H9 (cell line): ENCODE measurements around the gene KIAA2012. TPM values are rescaled to one million over a fixed set of nuclear protein-coding genes. Genes with fewer than 3 reads are reported as not detected.

Experiments used
- DNase-seq: peaks from one replicate; pipeline ENCODE4 v3.0.0-alpha.2; 2017
- H2AFZ ChIP-seq: one replicate; pipeline ENCODE4 v1.6.1; 2013; ENCODE audit warnings: mild to moderate bottlenecking, low read length, control low read depth, moderate library complexity
- H2AK5ac ChIP-seq: 2 replicates; pipeline ENCODE4 v1.6.1; 2013; ENCODE audit warnings: low read length, control low read depth, mixed read lengths; ENCODE audit not compliant: insufficient read length
- H2BK120ac ChIP-seq: one replicate; pipeline ENCODE4 v1.6.1; 2013; ENCODE audit warnings: low read depth, mild to moderate bottlenecking, low read length, control low read depth, inconsistent platforms; ENCODE audit not compliant: poor library complexity, severe bottlenecking
- H2BK12ac ChIP-seq: 2 replicates; pipeline ENCODE4 v1.6.1; 2013; ENCODE audit warnings: low read length, control low read depth, mixed read lengths, low read depth; ENCODE audit not compliant: insufficient read length
- H2BK15ac ChIP-seq: 2 replicates; pipeline ENCODE4 v1.6.1; 2013; ENCODE audit warnings: low read depth, low read length, control low read depth
- H2BK20ac ChIP-seq: one replicate; pipeline ENCODE4 v1.6.1; 2013; ENCODE audit warnings: low read depth, mild to moderate bottlenecking, low read length, control low read depth, inconsistent platforms; ENCODE audit not compliant: poor library complexity, severe bottlenecking
- H2BK5ac ChIP-seq: 2 replicates; pipeline ENCODE4 v1.6.1; 2013; ENCODE audit warnings: low read length, control low read depth, mixed read lengths; ENCODE audit not compliant: insufficient read length
- H3K14ac ChIP-seq: 2 replicates; pipeline ENCODE4 v1.6.1; 2013; ENCODE audit warnings: low read length, control low read depth; ENCODE audit not compliant: insufficient read depth
- H3K18ac ChIP-seq: 2 replicates; pipeline ENCODE4 v1.6.1; 2013; ENCODE audit warnings: low read depth, mild to moderate bottlenecking, mixed read lengths, low read length, control low read depth; ENCODE audit not compliant: insufficient read length
- H3K23ac ChIP-seq: 2 replicates; pipeline ENCODE4 v1.6.1; 2013; ENCODE audit warnings: low read length, control low read depth, mixed read lengths, low read depth; ENCODE audit not compliant: insufficient read length
- H3K23me2 ChIP-seq: 2 replicates; pipeline ENCODE4 v1.6.1; 2013; ENCODE audit warnings: low read depth, mild to moderate bottlenecking, mixed read lengths, low read length, control low read depth; ENCODE audit not compliant: insufficient read length, poor library complexity, severe bottlenecking
- H3K27ac ChIP-seq: 2 replicates; pipeline ENCODE4 v1.5.1; 2013; ENCODE audit warnings: low read length, control low read depth, mixed read lengths, low read depth; ENCODE audit not compliant: insufficient read length
- H3K27me3 ChIP-seq: 2 replicates; pipeline ENCODE4 v1.6.1; 2013; ENCODE audit warnings: low read length, control low read depth, inconsistent platforms; ENCODE audit not compliant: insufficient read depth
- H3K4ac ChIP-seq: 2 replicates; pipeline ENCODE4 v1.6.1; 2013; ENCODE audit warnings: low read depth, mild to moderate bottlenecking, control low read depth, inconsistent platforms, low read length, moderate library complexity
- H3K4me1 ChIP-seq: 2 replicates; pipeline ENCODE4 v1.6.1; 2013; ENCODE audit warnings: low read length, control low read depth, inconsistent platforms; ENCODE audit not compliant: insufficient read depth
- H3K4me2 ChIP-seq: 2 replicates; pipeline ENCODE4 v1.6.1; 2013; ENCODE audit warnings: low read length, control low read depth, mixed read lengths; ENCODE audit not compliant: insufficient read length, insufficient read depth
- H3K56ac ChIP-seq: 2 replicates; pipeline ENCODE4 v1.6.1; 2013; ENCODE audit warnings: low read depth, mild to moderate bottlenecking, mixed read lengths, low read length, control low read depth; ENCODE audit not compliant: insufficient read length
- H3K79me1 ChIP-seq: 2 replicates; pipeline ENCODE4 v1.6.1; 2013; ENCODE audit warnings: low read depth, mild to moderate bottlenecking, moderate library complexity, low read length, control low read depth, inconsistent platforms; ENCODE audit not compliant: insufficient read depth, poor library complexity, severe bottlenecking
- H3K79me2 ChIP-seq: 2 replicates; pipeline ENCODE4 v1.6.1; 2013; ENCODE audit warnings: low read length, control low read depth, inconsistent platforms; ENCODE audit not compliant: insufficient read depth
- H3K9ac ChIP-seq: 2 replicates; pipeline ENCODE4 v1.6.1; 2013; ENCODE audit warnings: low read length, control low read depth, mixed read lengths; ENCODE audit not compliant: insufficient read length; ENCODE audit errors: extremely low read depth
- H3K9me3 ChIP-seq: one replicate; pipeline ENCODE4 v1.6.1; 2013; ENCODE audit warnings: low read depth, low read length, inconsistent platforms; ENCODE audit not compliant: control insufficient read depth
- H3T11ph ChIP-seq: one replicate; pipeline ENCODE4 v1.6.1; 2013; ENCODE audit warnings: mild to moderate bottlenecking, low read length, control low read depth, inconsistent platforms
- H4K20me1 ChIP-seq: one replicate; pipeline ENCODE4 v1.6.1; 2013; ENCODE audit not compliant: control insufficient read depth, insufficient read length, insufficient read depth
- H4K5ac ChIP-seq: 2 replicates; pipeline ENCODE4 v1.6.1; 2013; ENCODE audit warnings: low read depth, mild to moderate bottlenecking, mixed read lengths, low read length, control low read depth; ENCODE audit not compliant: insufficient read length
- H4K8ac ChIP-seq: replicated peaks from 2 replicates; pipeline ENCODE4 v1.6.1; 2013; ENCODE audit warnings: low read length, control low read depth, mixed read lengths, low read depth; ENCODE audit not compliant: insufficient read length
- H4K91ac ChIP-seq: 2 replicates; pipeline ENCODE4 v1.6.1; 2013; ENCODE audit warnings: low read depth, mild to moderate bottlenecking, moderate library complexity, mixed read lengths, low read length, control low read depth; ENCODE audit not compliant: insufficient read length
- H3K27ac Mint-ChIP-seq, 3 experiments: 2 replicates in 2 of 3; 3 replicates in 1 of 3; pipeline ENCODE4 v1.8.0; 2020 to 2021; ENCODE audit warnings: mixed read lengths in 3 of 3, mild to moderate bottlenecking in 1 of 3, moderate library complexity in 1 of 3
- H3K27me3 Mint-ChIP-seq: 2 replicates; pipeline ENCODE4 v1.8.0; 2021; ENCODE audit warnings: low read depth, mild to moderate bottlenecking, moderate library complexity, mixed read lengths
- H3K36me3 Mint-ChIP-seq, 3 experiments: 2 replicates in 2 of 3; 3 replicates in 1 of 3; pipeline ENCODE4 v1.8.0; 2020 to 2021; ENCODE audit warnings: low read depth in 3 of 3, mixed read lengths in 3 of 3; ENCODE audit not compliant: insufficient read depth in 1 of 3
- H3K4me1 Mint-ChIP-seq, 2 experiments: 2 replicates each; pipeline ENCODE4 v1.8.0; 2020; ENCODE audit warnings: mixed read lengths in 2 of 2
- H3K4me3 Mint-ChIP-seq, 2 experiments: 2 replicates in 1 of 2; 3 replicates in 1 of 2; pipeline ENCODE4 v1.8.0; 2020 to 2021; ENCODE audit warnings: mild to moderate bottlenecking in 2 of 2, mixed read lengths in 2 of 2, moderate library complexity in 1 of 2
- H3K9me3 Mint-ChIP-seq, 2 experiments: 2 replicates in 1 of 2; 3 replicates in 1 of 2; pipeline ENCODE4 v1.8.0; 2020; ENCODE audit warnings: mild to moderate bottlenecking in 2 of 2, mixed read lengths in 2 of 2, moderate library complexity in 1 of 2
- WGBS: extraction: QIAGEN DNeasy Blood & Tissue Kit; methylation state at CpG from one replicate; pipeline ENCODE4 v1.1.7; 2013; ENCODE audit warnings: missing lambda C conversion rate, low lambda C conversion rate, mixed read lengths; ENCODE audit not compliant: insufficient read length; ENCODE audit errors: extremely low coverage; 5-methylcytosine and 5-hydroxymethylcytosine counted together
- total RNA-seq: library from RNA; stranded (reverse); gene quantifications from 2 replicates; pipeline ENCODE4 v1.2.1, GENCODE V29; 2021
- TF ChIP-seq, protein P1 (sequence below): fragments of 200-600 bp; sonication (generic); conservative IDR thresholded peaks from 3 replicates; pipeline ENCODE4 v1.8.0; 2021; ENCODE audit warnings: antibody characterized with exemption, mild to moderate bottlenecking

Gene KIAA2012
- total RNA-seq, 1 experiment from 2014 or later, result not detected

DNA sequence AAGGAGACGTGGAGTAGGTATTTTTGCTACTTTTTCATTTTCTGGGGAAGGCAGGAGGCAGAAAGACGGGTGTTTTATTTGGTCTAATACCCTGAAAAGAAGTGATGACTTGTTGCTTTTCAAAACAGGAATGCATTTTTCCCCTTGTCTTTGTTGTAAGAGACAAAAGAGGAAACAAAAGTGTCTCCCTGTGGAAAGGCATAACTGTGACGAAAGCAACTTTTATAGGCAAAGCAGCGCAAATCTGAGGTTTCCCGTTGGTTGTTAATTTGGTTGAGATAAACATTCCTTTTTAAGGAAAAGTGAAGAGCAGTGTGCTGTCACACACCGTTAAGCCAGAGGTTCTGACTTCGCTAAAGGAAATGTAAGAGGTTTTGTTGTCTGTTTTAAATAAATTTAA, 36.0 kb upstream of the KIAA2012 start:
- Mint-ChIP-seq H3K9me3 (peaks cover 0 to 4% of the 10 kb centered on the region in 2 experiments; a peak in 2 of 5 replicates), H3K4me1 (peaks cover 28 to 36% of the 10 kb centered on the region in 2 experiments), H3K4me3 (no peak overlapping the region), H3K27ac (no peak overlapping the region), H3K27me3 (no peaks in the 10 kb centered on the region; the same call in 1 of the 2 replicates), H3K36me3 (peaks cover 12 to 21% (median 18%) of the 10 kb centered on the region in 3 experiments)
- Histone ChIP-seq H2BK12ac (no peak overlapping the region), H3K27ac (no peak overlapping the region), H2BK120ac (no peak overlapping the region), H2BK5ac (no peak overlapping the region), H3K4me2 (peak overlapping the region; percentile 83), H4K91ac (no peak overlapping the region), H3K27me3 (no peaks in the 10 kb centered on the region), H4K20me1 (no peaks in the 10 kb centered on the region), H2BK20ac (no peak overlapping the region), H3K4ac (no peak overlapping the region), H3K56ac (no peak overlapping the region), H2AK5ac (no peak overlapping the region), H3T11ph (no peak overlapping the region), H3K23ac (no peak overlapping the region), H3K18ac (no peak overlapping the region), H4K5ac (no peak overlapping the region), H3K14ac (no peak overlapping the region), H3K79me1 (no peaks in the 10 kb centered on the region), H3K9ac (peak overlapping the region; percentile 93), H3K23me2 (peaks cover 14% of the 10 kb centered on the region), H2AFZ (no peak overlapping the region), H3K9me3 (no peaks in the 10 kb centered on the region), H3K4me1 (peaks cover 3% of the 10 kb centered on the region), H2BK15ac (no peak overlapping the region), H4K8ac (no peak overlapping the region), H3K79me2 (peaks cover 39% of the 10 kb centered on the region; the same call in 1 of the 2 replicates)
- DNase-seq, result no peak
- TF ChIP-seq, protein P1, sequence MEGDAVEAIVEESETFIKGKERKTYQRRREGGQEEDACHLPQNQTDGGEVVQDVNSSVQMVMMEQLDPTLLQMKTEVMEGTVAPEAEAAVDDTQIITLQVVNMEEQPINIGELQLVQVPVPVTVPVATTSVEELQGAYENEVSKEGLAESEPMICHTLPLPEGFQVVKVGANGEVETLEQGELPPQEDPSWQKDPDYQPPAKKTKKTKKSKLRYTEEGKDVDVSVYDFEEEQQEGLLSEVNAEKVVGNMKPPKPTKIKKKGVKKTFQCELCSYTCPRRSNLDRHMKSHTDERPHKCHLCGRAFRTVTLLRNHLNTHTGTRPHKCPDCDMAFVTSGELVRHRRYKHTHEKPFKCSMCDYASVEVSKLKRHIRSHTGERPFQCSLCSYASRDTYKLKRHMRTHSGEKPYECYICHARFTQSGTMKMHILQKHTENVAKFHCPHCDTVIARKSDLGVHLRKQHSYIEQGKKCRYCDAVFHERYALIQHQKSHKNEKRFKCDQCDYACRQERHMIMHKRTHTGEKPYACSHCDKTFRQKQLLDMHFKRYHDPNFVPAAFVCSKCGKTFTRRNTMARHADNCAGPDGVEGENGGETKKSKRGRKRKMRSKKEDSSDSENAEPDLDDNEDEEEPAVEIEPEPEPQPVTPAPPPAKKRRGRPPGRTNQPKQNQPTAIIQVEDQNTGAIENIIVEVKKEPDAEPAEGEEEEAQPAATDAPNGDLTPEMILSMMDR, result no peak
- WGBS, result no CpG with 5 or more reads among the region's 7 CpGs
